ENCODE measurements around the gene CIAO3.

Gene CIAO3

GRCh38 chr16:735982-736453, 4.8 kb downstream of the CIAO3 start:
- peak in 1 of 3 experiments; percentile 47 for DNase-seq (ENCODE audit: low read depth in 2 of 3, low spot score in 2 of 3)

- DNase-seq (ENCODE audit: low read depth in 2 of 3, low spot score in 2 of 3): no peak
Measured at GRCh38 chr16:734981-735881, 5.6 kb downstream of the CIAO3 start.

GRCh38 chr16:734208-734980, 6.4 kb downstream of the CIAO3 start:
- no peak for DNase-seq (ENCODE audit: low read depth in 2 of 3, low spot score in 2 of 3)

GRCh38 chr16:733382-734207, 7.2 kb downstream of the CIAO3 start:
- DNase-seq (ENCODE audit: low read depth in 2 of 3, low spot score in 2 of 3): no peak

GRCh38 chr16:732936-733335, 7.9 kb downstream of the CIAO3 start:
- DNase-seq (ENCODE audit: low read depth in 2 of 3, low spot score in 2 of 3): no peak

- no peak for DNase-seq (ENCODE audit: low read depth in 2 of 3, low spot score in 2 of 3)
Measured at GRCh38 chr16:732332-732731, 8.5 kb downstream of the CIAO3 start.

- no peak for DNase-seq (ENCODE audit: low read depth in 2 of 3, low spot score in 2 of 3)
Measured at GRCh38 chr16:730666-731509, 9.9 kb downstream of the CIAO3 start.

- no peak for DNase-seq (ENCODE audit: low read depth in 2 of 3, low spot score in 2 of 3)
Measured at GRCh38 chr16:729768-730665, 10.8 kb downstream of the CIAO3 start.

GRCh38 chr16:728890-729744, 11.7 kb downstream of the CIAO3 start:
- DNase-seq (ENCODE audit: low read depth in 2 of 3, low spot score in 2 of 3): no peak

- DNase-seq (ENCODE audit: low read depth in 2 of 3, low spot score in 2 of 3): peak in 2 of 3 experiments; percentile 46 to 55
Measured at GRCh38 chr16:728131-728889, 12.5 kb downstream of the CIAO3 start.

- no peak for DNase-seq (ENCODE audit: low read depth in 2 of 3, low spot score in 2 of 3)
Measured at GRCh38 chr16:727291-727977, 13.4 kb downstream of the CIAO3 start.

- DNase-seq (ENCODE audit: low read depth in 2 of 3, low spot score in 2 of 3): peak in 1 of 3 experiments; percentile 59
Measured at GRCh38 chr16:726438-727290, 14.1 kb downstream of the CIAO3 start, which contains the start of the genes CCDC78 and HAGHL. Gene CCDC78 (minus strand): TSS chr16:726443. CDS start chr16:726367, 76 bp downstream. Gene HAGHL (plus strand): TSS chr16:727106. CDS start chr16:727510, 404 bp downstream.

GRCh38 chr16:726188-726437, 14.7 kb downstream of the CIAO3 start:
- DNase-seq (ENCODE audit: low read depth in 2 of 3, low spot score in 2 of 3): no peak

GRCh38 chr16:725463-726187, 15.2 kb downstream of the CIAO3 start:
- DNase-seq (ENCODE audit: low read depth in 2 of 3, low spot score in 2 of 3): no peak

GRCh38 chr16:725041-725376, 15.8 kb downstream of the CIAO3 start:
- no peak for DNase-seq (ENCODE audit: low read depth in 2 of 3, low spot score in 2 of 3)

Data from activated CD8-positive, alpha-beta memory T cell treated with anti-CD3 and anti-CD28 coated beads for 48 hours (primary cell).